ENCODE data around the gene NFIX. TPM values are rescaled to one million over a fixed set of nuclear protein-coding genes. Genes with fewer than 3 reads are reported as not detected.

NFIX gene
- total and polyA plus RNA-seq, 2 donors (not counting 3 experiments of a cell fraction or from before 2014, with no cell fraction given): 9.8 to 37.7 TPM

DNA sequence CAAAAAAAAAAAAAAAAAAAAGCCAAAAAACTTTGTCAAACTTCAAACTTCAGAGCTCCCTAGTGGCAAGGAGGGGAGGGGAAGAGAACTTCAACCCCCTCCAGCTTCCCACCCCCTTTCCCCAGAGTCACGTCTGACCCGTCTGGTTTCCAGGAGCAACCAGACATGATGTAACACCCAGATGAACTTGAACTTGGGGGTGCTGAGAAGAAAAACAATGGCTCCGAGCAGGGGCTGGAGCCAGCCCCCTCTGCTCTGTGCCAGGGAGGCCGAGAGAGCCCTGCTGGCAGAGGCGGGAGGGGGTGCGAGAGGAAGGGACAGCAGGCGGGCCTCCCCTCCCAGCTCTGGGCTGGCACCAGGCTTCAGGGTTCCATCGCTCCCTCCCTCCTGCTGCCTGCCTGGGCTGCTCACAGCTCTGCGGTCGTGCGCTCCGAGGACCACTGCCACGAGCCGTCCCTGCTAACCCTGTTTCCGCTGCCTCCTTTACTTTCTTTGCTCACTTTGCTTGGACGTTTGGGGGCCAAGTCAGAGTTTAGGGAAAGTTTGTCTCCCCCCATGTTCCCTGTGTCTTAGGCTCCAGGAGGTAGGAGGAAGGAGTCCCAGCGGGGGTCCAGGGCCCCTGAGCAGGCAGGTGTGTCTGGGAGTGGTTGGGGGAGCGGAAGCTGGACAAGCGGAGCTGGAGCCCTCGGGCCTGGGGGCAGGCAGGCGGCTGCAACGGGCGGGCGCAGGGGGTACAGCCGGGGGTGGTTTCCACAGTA, 96.3 kb downstream of the NFIX start:
- Histone ChIP-seq H3K79me2 (ENCODE audit: control insufficient read depth, insufficient read depth, low read length) (no peaks in the 10 kb centered on the region), H3K4me2 (ENCODE audit: insufficient read depth, low read length) (no peak overlapping the region), H3K36me3 (ENCODE audit: control insufficient read depth in 2 of 2, extremely low read depth in 1 of 2, insufficient read depth in 2 of 2, low read length in 2 of 2) (no peaks in the 10 kb centered on the region), H3K27ac (ENCODE audit: insufficient read depth, low read depth, low read length) (peak overlapping the region; percentile 28), H3K27me3 (ENCODE audit: control insufficient read depth in 2 of 2, insufficient read depth in 2 of 2, low read length in 2 of 2) (no peaks in the 10 kb centered on the region), H3K9me3 (replicated peaks; ENCODE audit: control insufficient read depth, insufficient read depth, low read length) (no peaks in the 10 kb centered on the region), H3K9me1 (replicated peaks; ENCODE audit: control insufficient read depth, extremely low read depth, insufficient read depth, low read length) (no peaks in the 10 kb centered on the region), H3K9ac (replicated peaks; ENCODE audit: extremely low read depth, insufficient read depth, low read length) (peak overlapping the region; percentile 22), H3K4me3 (replicated peaks in 1 of 3; ENCODE audit: insufficient read depth in 1 of 3, low read depth in 1 of 3, low read length in 3 of 3) (no peak overlapping the region), H2AFZ (ENCODE audit: low read depth, low read length) (peak overlapping the region; percentile 29), H3K4me1 (ENCODE audit: control insufficient read depth, extremely low read depth, insufficient read depth, low read length) (peaks cover 31% of the 10 kb centered on the region), H4K20me1 (replicated peaks; ENCODE audit: control insufficient read depth, extremely low read depth, insufficient read depth, low read length) (no peaks in the 10 kb centered on the region)
- DNase-seq (ENCODE audit: low read depth, low spot score) (peak; percentile 93), FAIRE-seq (no peak)
- TF ChIP-seq POLR2AphosphoS5 (IDR thresholded peaks at IDR 0.05; ENCODE audit: insufficient read depth, low read depth, low read length) (peak; percentile 22), JUN (IDR thresholded peaks at IDR 0.05; ENCODE audit: borderline replicate concordance, insufficient read depth, insufficient read length, low read depth) (no peak), GATA2 (IDR thresholded peaks at IDR 0.05; ENCODE audit: insufficient read depth, insufficient read length, low read depth, low read length) (no peak), FOS (IDR thresholded peaks at IDR 0.05; ENCODE audit: borderline replicate concordance, insufficient read depth, low read length) (no peak), POLR2A (IDR thresholded peaks at IDR 0.05; ENCODE audit: low read depth, low read length) (no peak)
- TF ChIP-seq, protein P1, sequence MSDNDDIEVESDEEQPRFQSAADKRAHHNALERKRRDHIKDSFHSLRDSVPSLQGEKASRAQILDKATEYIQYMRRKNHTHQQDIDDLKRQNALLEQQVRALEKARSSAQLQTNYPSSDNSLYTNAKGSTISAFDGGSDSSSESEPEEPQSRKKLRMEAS (IDR thresholded peaks at IDR 0.05; ENCODE audit: insufficient read depth, insufficient read length): no peak
- dilution Hi-C loops (cut with MboI; ENCODE audit: extremely low pct_ligation_motif_present, low sequenced_read_pairs): no loop called here
- no TSS peak for BruUV-seq (replicated peaks)
- POLR2A ChIA-PET: interaction anchor here (0.7 kb wide), 1 partner anchor 126 kb away, joined by 3 read pairs; no protein-coding TSS in a partner anchor
- intact Hi-C loops (cut with micrococcal nuclease): loop anchor here (5.0 kb wide), 2 partner anchors 39 to 59 kb away; no protein-coding TSS in a partner anchor
- CTCF ChIA-PET: interaction anchor here (0.6 to 8.5 kb wide), 8 partner anchors 10 to 126 kb away, joined by 3 to 543 read pairs (median 8); no protein-coding TSS in a partner anchor

DNA sequence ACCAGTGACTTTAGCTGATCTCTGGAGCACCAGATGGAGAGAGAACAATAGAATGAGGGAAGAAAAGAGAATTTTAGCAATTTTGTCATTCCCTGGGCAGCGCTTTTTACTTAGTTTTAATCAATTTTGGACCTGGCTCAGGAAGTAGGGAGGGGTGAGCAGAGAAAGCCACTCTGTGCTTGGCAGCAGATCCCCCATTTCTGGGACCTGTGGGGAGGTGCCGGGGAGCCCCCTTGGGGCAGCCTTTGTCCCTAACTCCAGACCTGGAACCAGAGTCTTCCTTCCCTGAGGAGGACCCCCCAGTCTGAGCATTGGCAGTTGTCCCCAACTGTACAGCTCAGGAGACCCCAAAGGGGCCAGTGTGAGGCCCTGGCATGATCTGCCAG, 96.9 kb downstream of the NFIX start:
- DNase-seq (ENCODE audit: low read depth, low spot score) (no peak), FAIRE-seq (no peak)
- no peaks in the 10 kb centered on the region for H3K79me2 ChIP-seq (ENCODE audit: control insufficient read depth, insufficient read depth, low read length)
- H3K36me3 ChIP-seq (ENCODE audit: control insufficient read depth in 2 of 2, extremely low read depth in 1 of 2, insufficient read depth in 2 of 2, low read length in 2 of 2): no peaks in the 10 kb centered on the region
- no peak overlapping the region for H3K4me3 ChIP-seq (replicated peaks in 1 of 3; ENCODE audit: insufficient read depth in 1 of 3, low read depth in 1 of 3, low read length in 3 of 3)
- H3K9me3 ChIP-seq (replicated peaks; ENCODE audit: control insufficient read depth, insufficient read depth, low read length): no peaks in the 10 kb centered on the region
- H3K27me3 ChIP-seq (ENCODE audit: control insufficient read depth in 2 of 2, insufficient read depth in 2 of 2, low read length in 2 of 2): no peaks in the 10 kb centered on the region
- H3K9ac ChIP-seq (replicated peaks; ENCODE audit: extremely low read depth, insufficient read depth, low read length): peak overlapping the region; percentile 22
- intact Hi-C loops (cut with micrococcal nuclease) (loop anchor here (5.0 kb wide), 2 partner anchors 40 to 60 kb away; no protein-coding TSS in a partner anchor), dilution Hi-C loops (cut with MboI; ENCODE audit: extremely low pct_ligation_motif_present, low sequenced_read_pairs) (no loop called here)
- H3K4me1 ChIP-seq (ENCODE audit: control insufficient read depth, extremely low read depth, insufficient read depth, low read length): peaks cover 31% of the 10 kb centered on the region
- no peak overlapping the region for H2AFZ ChIP-seq (ENCODE audit: low read depth, low read length)
- TF ChIP-seq JUN (IDR thresholded peaks at IDR 0.05; ENCODE audit: borderline replicate concordance, insufficient read depth, insufficient read length, low read depth): no peak
- TF ChIP-seq, protein P1 (IDR thresholded peaks at IDR 0.05; ENCODE audit: insufficient read depth, insufficient read length): no peak
- no peak for TF ChIP-seq POLR2A (IDR thresholded peaks at IDR 0.05; ENCODE audit: low read depth, low read length)
- TF ChIP-seq GATA2 (IDR thresholded peaks at IDR 0.05; ENCODE audit: insufficient read depth, insufficient read length, low read depth, low read length): no peak
- no peak for TF ChIP-seq FOS (IDR thresholded peaks at IDR 0.05; ENCODE audit: borderline replicate concordance, insufficient read depth, low read length)
- TF ChIP-seq, protein P2, sequence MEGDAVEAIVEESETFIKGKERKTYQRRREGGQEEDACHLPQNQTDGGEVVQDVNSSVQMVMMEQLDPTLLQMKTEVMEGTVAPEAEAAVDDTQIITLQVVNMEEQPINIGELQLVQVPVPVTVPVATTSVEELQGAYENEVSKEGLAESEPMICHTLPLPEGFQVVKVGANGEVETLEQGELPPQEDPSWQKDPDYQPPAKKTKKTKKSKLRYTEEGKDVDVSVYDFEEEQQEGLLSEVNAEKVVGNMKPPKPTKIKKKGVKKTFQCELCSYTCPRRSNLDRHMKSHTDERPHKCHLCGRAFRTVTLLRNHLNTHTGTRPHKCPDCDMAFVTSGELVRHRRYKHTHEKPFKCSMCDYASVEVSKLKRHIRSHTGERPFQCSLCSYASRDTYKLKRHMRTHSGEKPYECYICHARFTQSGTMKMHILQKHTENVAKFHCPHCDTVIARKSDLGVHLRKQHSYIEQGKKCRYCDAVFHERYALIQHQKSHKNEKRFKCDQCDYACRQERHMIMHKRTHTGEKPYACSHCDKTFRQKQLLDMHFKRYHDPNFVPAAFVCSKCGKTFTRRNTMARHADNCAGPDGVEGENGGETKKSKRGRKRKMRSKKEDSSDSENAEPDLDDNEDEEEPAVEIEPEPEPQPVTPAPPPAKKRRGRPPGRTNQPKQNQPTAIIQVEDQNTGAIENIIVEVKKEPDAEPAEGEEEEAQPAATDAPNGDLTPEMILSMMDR (IDR thresholded peaks at IDR 0.05; ENCODE audit: extremely low read depth in 1 of 2, insufficient read depth in 1 of 2, low read depth in 1 of 2, low read length in 2 of 2): no peak
- TF ChIP-seq MYC (IDR thresholded peaks at IDR 0.05; ENCODE audit: low read depth, low read length): no peak
- no peak for TF ChIP-seq EZH2 (IDR thresholded peaks at IDR 0.05; ENCODE audit: borderline replicate concordance, low read depth, low read length, severe bottlenecking)
- TF ChIP-seq POLR2AphosphoS5 (IDR thresholded peaks at IDR 0.05; ENCODE audit: insufficient read depth, low read depth, low read length): no peak
- H4K20me1 ChIP-seq (replicated peaks; ENCODE audit: control insufficient read depth, extremely low read depth, insufficient read depth, low read length): no peaks in the 10 kb centered on the region
- no peak overlapping the region for H3K4me2 ChIP-seq (ENCODE audit: insufficient read depth, low read length)
- H3K27ac ChIP-seq (ENCODE audit: insufficient read depth, low read depth, low read length): no peak overlapping the region
- BruUV-seq (replicated peaks): no TSS peak
- ChIA-PET CTCF (interaction anchor here (1.9 to 8.5 kb wide), 4 partner anchors 31 to 127 kb away, joined by 8 to 543 read pairs (median 63); no protein-coding TSS in a partner anchor), POLR2A (no interaction called here)
- H3K9me1 ChIP-seq (replicated peaks; ENCODE audit: control insufficient read depth, extremely low read depth, insufficient read depth, low read length): no peaks in the 10 kb centered on the region

Measured in endothelial cell of umbilical vein (primary cell).